AG04449 (cell line): Measurements from ENCODE around the gene SMOC2.

Experiments
- CTCF ChIA-PET: fragments of 350-600 bp; formaldehyde crosslinking; extraction: SDS; loops from one replicate; lab custom pipeline; 2021; ENCODE audit warnings: antibody characterized with exemption; lab: Yijun Ruan, JAX
- POLR2A ChIA-PET: fragments of 400-600, 350-600 bp; formaldehyde crosslinking; extraction: SDS; loops from one replicate; lab custom pipeline; 2020; ENCODE audit warnings: antibody characterized with exemption, inconsistent platforms; lab: Yijun Ruan, JAX
- DNase-seq: peaks from one replicate; pipeline ENCODE4 v3.0.0-alpha.2; 2010; ENCODE audit warnings: low read depth, low spot score
- H3K4me3 ChIP-seq: 2 replicates; pipeline ENCODE4 v1.5.1; 2011; ENCODE audit warnings: low read depth, mild to moderate bottlenecking, control low read depth, low read length
- CTCF ChIP-seq: IDR thresholded peaks from one replicate; pipeline ENCODE4 v1.5.1; 2011; ENCODE audit warnings: mild to moderate bottlenecking, moderate library complexity, low read length, control low read depth, inconsistent platforms; ENCODE audit not compliant: insufficient read depth; ENCODE audit errors: missing control alignments

Gene SMOC2

GRCh38 chr6:168658059-168658458 is 217.1 kb downstream of the SMOC2 start:
- ChIA-PET POLR2A (no interaction called here), CTCF (no interaction called here)
- no peak overlapping the region for H3K4me3 ChIP-seq
- TF ChIP-seq CTCF = no peak
- DNase-seq = no peak

- ChIA-PET POLR2A (no interaction called here), CTCF (no interaction called here)
- DNase-seq = no peak
Measured at GRCh38 chr6:168660400-168660945, 219.5 kb downstream of the SMOC2 start.

GRCh38 chr6:168662301-168662936 is 221.4 kb downstream of the SMOC2 start:
- ChIA-PET POLR2A (no interaction called here), CTCF (no interaction called here)
- no peak for TF ChIP-seq CTCF
- no peak for DNase-seq
- H3K4me3 ChIP-seq = no peak overlapping the region

More at GRCh38 chr6:168660400-168660945, 219.5 kb downstream of the SMOC2 start:
- no peak overlapping the region for H3K4me3 ChIP-seq
- no peak for TF ChIP-seq CTCF

GRCh38 chr6:168663041-168663440 is 222.1 kb downstream of the SMOC2 start:
- no peak overlapping the region for H3K4me3 ChIP-seq
- POLR2A ChIA-PET = no interaction called here
- DNase-seq = no peak
- no peak for TF ChIP-seq CTCF
- CTCF ChIA-PET = no interaction called here

- POLR2A ChIA-PET = no interaction called here
- CTCF ChIA-PET = no interaction called here
- TF ChIP-seq CTCF = no peak
- no peak overlapping the region for H3K4me3 ChIP-seq
- DNase-seq = no peak
Measured at GRCh38 chr6:168664956-168665355, 224.0 kb downstream of the SMOC2 start.

- TF ChIP-seq CTCF = no peak
- DNase-seq = no peak
- ChIA-PET POLR2A (no interaction called here), CTCF (no interaction called here)
- H3K4me3 ChIP-seq = no peak overlapping the region
Measured at GRCh38 chr6:168666170-168666569, 225.2 kb downstream of the SMOC2 start.
